ENCODE measurements around the gene ACP7. TPM values are rescaled to one million over a fixed set of nuclear protein-coding genes. Genes with fewer than 3 reads are reported as not detected.
A peak's percentile ranks its signal among the peaks of the same experiment; 100 is the strongest.

ACP7 gene
- total and polyA plus RNA-seq, 9 of the 15 experiments (the other 6 are each of a cell fraction or from before 2014, with no cell fraction given) = not detected

DNA sequence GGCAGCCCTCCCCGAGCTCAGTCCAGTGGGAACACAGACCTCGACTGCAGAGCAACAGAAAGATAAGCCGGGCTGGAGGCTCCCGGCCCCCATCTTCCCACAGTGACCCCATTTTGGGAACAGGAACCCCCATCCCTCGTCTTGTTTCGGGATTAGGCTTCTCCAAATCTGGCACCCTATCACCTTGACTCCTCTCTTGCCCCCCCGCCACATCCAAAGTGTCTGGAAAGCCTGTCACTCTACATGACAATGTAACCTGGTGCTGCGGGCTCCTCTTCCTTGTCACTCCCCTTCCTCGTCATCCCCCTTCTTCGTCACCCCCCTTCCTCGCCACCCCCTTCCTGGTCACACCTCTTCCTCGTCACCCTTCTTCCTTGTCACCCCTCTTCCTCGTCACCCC is 51.5 kb downstream of the ACP7 start (continued):
- TF ChIP-seq U2AF1 (optimal IDR thresholded peaks at IDR 0.05; ENCODE audit: low read depth, low read length) = no peak
- no peak for TF ChIP-seq THAP12 (CRISPR knock-in tag; IDR thresholded peaks at IDR 0.05)
- TF ChIP-seq GTF2B (IDR thresholded peaks at IDR 0.05; ENCODE audit: extremely low read depth, insufficient read length) = no peak

DNA sequence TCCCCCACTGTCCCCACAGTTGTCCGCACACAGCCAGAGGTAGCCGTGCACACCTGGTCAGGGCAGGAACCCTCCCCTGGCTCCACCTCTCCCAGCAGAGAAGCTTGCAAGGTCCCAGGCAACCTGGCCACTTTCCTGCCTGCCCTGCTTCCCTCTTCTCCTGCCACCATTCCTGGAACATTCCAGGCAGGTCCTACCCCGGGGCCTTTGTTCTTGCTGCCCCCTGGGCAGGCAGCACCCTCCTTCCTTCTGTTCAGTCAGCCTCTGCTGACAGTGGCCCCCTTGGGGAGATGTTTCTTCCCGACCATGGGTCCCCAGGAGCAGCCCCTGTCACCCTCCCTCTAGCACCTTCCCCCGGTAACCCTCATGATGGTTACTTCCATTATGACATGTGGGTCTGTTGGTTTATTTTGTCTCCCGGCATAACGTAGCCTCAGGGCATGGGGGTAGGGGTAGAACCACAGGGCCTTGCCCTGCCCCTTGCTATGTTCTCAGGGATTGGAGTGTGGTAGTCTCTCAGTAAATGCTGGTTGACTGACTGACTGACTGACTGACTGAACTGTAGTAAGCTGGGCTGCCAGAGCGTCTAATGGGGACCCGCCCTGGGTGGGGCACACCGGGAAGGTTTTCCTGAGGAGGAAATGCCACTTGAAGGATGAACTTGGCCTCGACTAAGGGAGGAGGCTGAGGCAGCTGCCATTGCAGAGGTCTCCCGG is 52.2 kb downstream of the ACP7 start:
- peaks cover 5% of the 10 kb centered on the region for H3K9me1 ChIP-seq (ENCODE audit: control insufficient read depth, insufficient read depth, low read length)
- no peak overlapping the region for H2AFZ ChIP-seq (ENCODE audit: low read depth, low read length)
- WGBS (ENCODE audit: insufficient coverage, low coverage, missing lambda C conversion rate) = 56% methylated on average over 12 of the region's 12 CpGs
- no peaks in the 10 kb centered on the region for H3K27me3 ChIP-seq (ENCODE audit: control insufficient read depth in 2 of 2, insufficient read depth in 2 of 2, low read length in 2 of 2)
- DNase-seq (ENCODE audit: extremely low read depth in 1 of 4, low spot score in 3 of 4) (no peak), FAIRE-seq (no peak), ATAC-seq (no peak)
- H3K9me3 ChIP-seq (replicated peaks; ENCODE audit: control insufficient read depth, insufficient read depth, low read depth, low read length) = no peaks in the 10 kb centered on the region
- no peak overlapping the region for H3K4me3 ChIP-seq
- no TSS peak for BruUV-seq (replicated peaks)
- H3K27ac ChIP-seq (ENCODE audit: extremely low read depth, low read depth, low read length) = no peak overlapping the region
- H3K4me1 ChIP-seq (replicated peaks in 1 of 2; ENCODE audit: control insufficient read depth in 2 of 2, insufficient read depth in 2 of 2, low read length in 2 of 2) = peaks cover 40 to 64% of the 10 kb centered on the region in 2 experiments
- H3K36me3 ChIP-seq (ENCODE audit: control insufficient read depth, insufficient read depth, low read length) = 0 out of 3 replicates have a peak, but pooled peaks cover 2% of the 10 kb centered on the region
- peaks cover 90% of the 10 kb centered on the region for H3K79me2 ChIP-seq (ENCODE audit: control insufficient read depth, insufficient read depth, low read length)
- ChIA-PET CTCF (ENCODE audit: low intra/inter-chr PET ratio) (no interaction called here), POLR2A (interaction anchor here (0.5 to 0.8 kb wide), 3 partner anchors 9 to 618 kb away, joined by 3 to 4 read pairs (median 3); no protein-coding TSS in a partner anchor)
- in situ Hi-C loops (cut with MboI) = no loop called here
- H4K20me1 ChIP-seq (replicated peaks; ENCODE audit: control insufficient read depth, insufficient read depth, low read length) = peaks cover 59% of the 10 kb centered on the region
- H3K4me2 ChIP-seq (ENCODE audit: insufficient read depth, low read length) = no peak overlapping the region
- peak overlapping the region in 1 of 2 experiments; percentile 65; a peak in 2 of 4 replicates for H3K9ac ChIP-seq (ENCODE audit: insufficient read depth in 1 of 2, low read depth in 2 of 2, low read length in 2 of 2)
- intact Hi-C loops (cut with micrococcal nuclease) = no loop called here
- no peak for TF ChIP-seq ZSCAN32 (CRISPR knock-in tag; IDR thresholded peaks at IDR 0.05)
- no peak for TF ChIP-seq ZNF766 (CRISPR knock-in tag; conservative IDR thresholded peaks at IDR 0.05)
- TF ChIP-seq SMAD4 (CRISPR knock-in tag; conservative IDR thresholded peaks at IDR 0.05) = no peak
- no peak for TF ChIP-seq NFRKB (IDR thresholded peaks at IDR 0.05; ENCODE audit: low read depth)
- TF ChIP-seq ELF2 (CRISPR knock-in tag; IDR thresholded peaks at IDR 0.05) = no peak
- no peak for TF ChIP-seq PHTF2 (CRISPR knock-in tag; IDR thresholded peaks at IDR 0.05)
- no peak for TF ChIP-seq ZNF41 (CRISPR knock-in tag; conservative IDR thresholded peaks at IDR 0.05)
- TF ChIP-seq, protein P1, sequence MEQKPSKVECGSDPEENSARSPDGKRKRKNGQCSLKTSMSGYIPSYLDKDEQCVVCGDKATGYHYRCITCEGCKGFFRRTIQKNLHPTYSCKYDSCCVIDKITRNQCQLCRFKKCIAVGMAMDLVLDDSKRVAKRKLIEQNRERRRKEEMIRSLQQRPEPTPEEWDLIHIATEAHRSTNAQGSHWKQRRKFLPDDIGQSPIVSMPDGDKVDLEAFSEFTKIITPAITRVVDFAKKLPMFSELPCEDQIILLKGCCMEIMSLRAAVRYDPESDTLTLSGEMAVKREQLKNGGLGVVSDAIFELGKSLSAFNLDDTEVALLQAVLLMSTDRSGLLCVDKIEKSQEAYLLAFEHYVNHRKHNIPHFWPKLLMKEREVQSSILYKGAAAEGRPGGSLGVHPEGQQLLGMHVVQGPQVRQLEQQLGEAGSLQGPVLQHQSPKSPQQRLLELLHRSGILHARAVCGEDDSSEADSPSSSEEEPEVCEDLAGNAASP (IDR thresholded peaks at IDR 0.05) = no peak
- TF ChIP-seq, protein P2, sequence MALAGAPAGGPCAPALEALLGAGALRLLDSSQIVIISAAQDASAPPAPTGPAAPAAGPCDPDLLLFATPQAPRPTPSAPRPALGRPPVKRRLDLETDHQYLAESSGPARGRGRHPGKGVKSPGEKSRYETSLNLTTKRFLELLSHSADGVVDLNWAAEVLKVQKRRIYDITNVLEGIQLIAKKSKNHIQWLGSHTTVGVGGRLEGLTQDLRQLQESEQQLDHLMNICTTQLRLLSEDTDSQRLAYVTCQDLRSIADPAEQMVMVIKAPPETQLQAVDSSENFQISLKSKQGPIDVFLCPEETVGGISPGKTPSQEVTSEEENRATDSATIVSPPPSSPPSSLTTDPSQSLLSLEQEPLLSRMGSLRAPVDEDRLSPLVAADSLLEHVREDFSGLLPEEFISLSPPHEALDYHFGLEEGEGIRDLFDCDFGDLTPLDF (CRISPR knock-in tag; IDR thresholded peaks at IDR 0.05) = no peak
- TF ChIP-seq XRCC5 (IDR thresholded peaks at IDR 0.05; ENCODE audit: low read depth, low read length) = no peak
- TF ChIP-seq ID3 (CRISPR knock-in tag; IDR thresholded peaks at IDR 0.05) = no peak
- TF ChIP-seq ID3 (tag; IDR thresholded peaks at IDR 0.05) = no peak

Measured in K562 (cell line).